ENCODE data around the gene SHC3.

Gene SHC3

DNA sequence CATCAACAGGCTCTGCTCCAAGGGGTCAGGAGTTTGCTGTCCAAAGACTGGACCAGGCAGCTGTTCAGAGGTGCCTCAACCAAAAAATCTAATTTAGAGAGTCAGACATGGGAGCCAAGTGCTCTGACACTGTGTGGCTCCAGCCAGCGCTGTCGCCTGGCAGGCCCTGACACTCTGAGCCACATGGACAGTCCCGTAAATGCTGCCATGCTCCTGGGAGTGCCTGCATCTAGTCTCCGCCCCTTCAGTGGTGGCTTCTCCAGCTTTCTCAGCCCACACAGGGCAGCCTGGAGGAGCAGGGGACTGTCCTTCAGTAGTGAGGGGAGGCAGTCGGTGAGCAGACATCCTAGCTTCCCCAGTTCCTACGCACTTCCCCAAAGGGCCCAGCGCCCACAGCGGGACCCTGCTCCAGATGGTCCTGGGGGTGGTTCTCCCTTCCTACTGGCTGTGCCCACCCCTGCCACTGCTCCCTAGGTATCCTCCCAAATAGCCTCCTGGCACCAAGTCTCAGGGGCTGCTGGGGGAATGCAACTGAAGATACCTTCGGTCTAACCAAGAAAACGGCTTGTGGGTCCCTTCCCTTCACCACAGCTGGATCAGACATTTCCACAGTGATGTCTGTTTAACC is 72.3 kb downstream of the SHC3 start:
- Histone ChIP-seq H3K9me3 (no peaks in the 10 kb centered on the region), H3K27me3 (peaks cover 7% of the 10 kb centered on the region), H3K36me3 (no peaks in the 10 kb centered on the region), H3K4me3 (ENCODE audit: low read depth in 1 of 2, low read length in 1 of 2) (no peak overlapping the region), H3K27ac (no peak overlapping the region), H3K4me1 (ENCODE audit: control insufficient read depth in 1 of 2, insufficient read depth in 1 of 2, low read depth in 1 of 2, low read length in 1 of 2) (no peaks in the 10 kb centered on the region)
- TF ChIP-seq, protein P1, sequence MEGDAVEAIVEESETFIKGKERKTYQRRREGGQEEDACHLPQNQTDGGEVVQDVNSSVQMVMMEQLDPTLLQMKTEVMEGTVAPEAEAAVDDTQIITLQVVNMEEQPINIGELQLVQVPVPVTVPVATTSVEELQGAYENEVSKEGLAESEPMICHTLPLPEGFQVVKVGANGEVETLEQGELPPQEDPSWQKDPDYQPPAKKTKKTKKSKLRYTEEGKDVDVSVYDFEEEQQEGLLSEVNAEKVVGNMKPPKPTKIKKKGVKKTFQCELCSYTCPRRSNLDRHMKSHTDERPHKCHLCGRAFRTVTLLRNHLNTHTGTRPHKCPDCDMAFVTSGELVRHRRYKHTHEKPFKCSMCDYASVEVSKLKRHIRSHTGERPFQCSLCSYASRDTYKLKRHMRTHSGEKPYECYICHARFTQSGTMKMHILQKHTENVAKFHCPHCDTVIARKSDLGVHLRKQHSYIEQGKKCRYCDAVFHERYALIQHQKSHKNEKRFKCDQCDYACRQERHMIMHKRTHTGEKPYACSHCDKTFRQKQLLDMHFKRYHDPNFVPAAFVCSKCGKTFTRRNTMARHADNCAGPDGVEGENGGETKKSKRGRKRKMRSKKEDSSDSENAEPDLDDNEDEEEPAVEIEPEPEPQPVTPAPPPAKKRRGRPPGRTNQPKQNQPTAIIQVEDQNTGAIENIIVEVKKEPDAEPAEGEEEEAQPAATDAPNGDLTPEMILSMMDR (IDR thresholded peaks at IDR 0.05): no peak

DNA sequence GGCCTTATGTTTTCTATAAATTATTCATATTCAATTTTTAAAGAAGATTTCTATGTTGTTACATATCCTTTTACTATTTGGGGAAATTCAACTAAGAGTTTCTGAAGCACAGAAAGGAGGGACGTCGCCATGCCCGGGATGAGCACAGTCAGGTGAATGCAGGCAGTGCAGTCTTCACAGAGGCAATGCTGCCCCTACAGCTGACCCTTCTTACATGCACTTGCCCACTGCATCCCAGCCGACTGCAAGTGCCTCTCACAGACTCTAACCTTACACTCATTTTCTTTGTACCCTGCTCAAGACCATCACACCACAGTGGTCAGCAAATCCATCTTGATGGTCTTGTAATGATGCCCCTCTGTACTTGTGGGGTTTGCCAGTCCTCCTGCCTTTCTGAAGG is 73.8 kb downstream of the SHC3 start:
- no peaks in the 10 kb centered on the region for H3K36me3 ChIP-seq
- H3K4me3 ChIP-seq (ENCODE audit: low read depth in 1 of 2, low read length in 1 of 2): no peak overlapping the region
- TF ChIP-seq, protein P1 (IDR thresholded peaks at IDR 0.05): no peak

DNA sequence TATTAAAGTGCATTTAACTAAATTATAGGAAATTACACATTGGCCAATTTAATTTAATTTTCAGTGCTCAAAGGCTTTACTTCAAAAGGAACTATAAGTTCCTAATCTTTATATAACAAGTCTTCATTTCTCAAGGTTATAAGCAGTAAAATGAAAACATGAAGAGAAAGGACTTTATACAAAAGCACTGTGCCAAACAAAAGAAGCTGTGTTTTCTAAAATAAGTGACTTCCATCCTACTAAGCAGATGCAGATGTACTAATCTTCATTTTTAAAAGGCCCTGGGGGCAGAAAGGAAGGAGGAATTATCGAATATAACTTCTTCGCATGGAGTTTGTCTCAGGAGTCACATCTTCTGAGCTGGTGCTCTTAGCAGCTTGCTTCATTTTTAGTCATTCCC is 81.4 kb downstream of the SHC3 start:
- no peaks in the 10 kb centered on the region for H3K4me1 ChIP-seq (ENCODE audit: control insufficient read depth in 1 of 2, insufficient read depth in 1 of 2, low read depth in 1 of 2, low read length in 1 of 2)
- H3K36me3 ChIP-seq: no peaks in the 10 kb centered on the region
- TF ChIP-seq, protein P1 (IDR thresholded peaks at IDR 0.05): no peak
- no peak overlapping the region for H3K27ac ChIP-seq
- no peaks in the 10 kb centered on the region for H3K9me3 ChIP-seq
- no peak overlapping the region for H3K4me3 ChIP-seq (ENCODE audit: low read depth in 1 of 2, low read length in 1 of 2)
- H3K27me3 ChIP-seq: peaks cover 4% of the 10 kb centered on the region

More for the DNA sequence above, 73.8 kb downstream of the SHC3 start:
- Histone ChIP-seq H3K9me3 (no peaks in the 10 kb centered on the region), H3K4me1 (ENCODE audit: control insufficient read depth in 1 of 2, insufficient read depth in 1 of 2, low read depth in 1 of 2, low read length in 1 of 2) (no peaks in the 10 kb centered on the region), H3K27ac (no peak overlapping the region), H3K27me3 (peaks cover 3% of the 10 kb centered on the region)

DNA sequence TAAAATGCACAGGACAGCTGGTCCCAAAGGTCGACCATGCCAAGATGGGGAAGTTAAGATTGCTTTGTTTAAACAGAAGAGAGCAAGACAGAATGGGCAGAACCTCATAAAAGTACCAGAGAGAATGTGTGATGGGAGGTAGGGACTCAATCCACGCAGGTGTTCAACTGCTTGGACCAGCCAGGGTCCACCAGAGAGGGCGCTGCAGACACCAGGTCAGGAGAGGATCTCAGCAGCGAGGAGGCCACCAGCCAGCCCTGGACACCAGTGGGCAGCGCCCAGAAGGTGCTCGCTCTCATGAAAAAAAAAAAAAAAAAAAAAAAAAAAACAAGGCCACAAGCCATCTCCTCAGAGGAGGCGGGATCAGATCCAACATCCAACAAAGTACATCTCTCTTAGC is 81.8 kb downstream of the SHC3 start:
- TF ChIP-seq, protein P1 (IDR thresholded peaks at IDR 0.05): no peak
- Histone ChIP-seq H3K4me3 (ENCODE audit: low read depth in 1 of 2, low read length in 1 of 2) (no peak overlapping the region), H3K27ac (no peak overlapping the region), H3K9me3 (no peaks in the 10 kb centered on the region), H3K27me3 (peaks cover 4% of the 10 kb centered on the region), H3K4me1 (ENCODE audit: control insufficient read depth in 1 of 2, insufficient read depth in 1 of 2, low read depth in 1 of 2, low read length in 1 of 2) (no peaks in the 10 kb centered on the region), H3K36me3 (no peaks in the 10 kb centered on the region)

DNA sequence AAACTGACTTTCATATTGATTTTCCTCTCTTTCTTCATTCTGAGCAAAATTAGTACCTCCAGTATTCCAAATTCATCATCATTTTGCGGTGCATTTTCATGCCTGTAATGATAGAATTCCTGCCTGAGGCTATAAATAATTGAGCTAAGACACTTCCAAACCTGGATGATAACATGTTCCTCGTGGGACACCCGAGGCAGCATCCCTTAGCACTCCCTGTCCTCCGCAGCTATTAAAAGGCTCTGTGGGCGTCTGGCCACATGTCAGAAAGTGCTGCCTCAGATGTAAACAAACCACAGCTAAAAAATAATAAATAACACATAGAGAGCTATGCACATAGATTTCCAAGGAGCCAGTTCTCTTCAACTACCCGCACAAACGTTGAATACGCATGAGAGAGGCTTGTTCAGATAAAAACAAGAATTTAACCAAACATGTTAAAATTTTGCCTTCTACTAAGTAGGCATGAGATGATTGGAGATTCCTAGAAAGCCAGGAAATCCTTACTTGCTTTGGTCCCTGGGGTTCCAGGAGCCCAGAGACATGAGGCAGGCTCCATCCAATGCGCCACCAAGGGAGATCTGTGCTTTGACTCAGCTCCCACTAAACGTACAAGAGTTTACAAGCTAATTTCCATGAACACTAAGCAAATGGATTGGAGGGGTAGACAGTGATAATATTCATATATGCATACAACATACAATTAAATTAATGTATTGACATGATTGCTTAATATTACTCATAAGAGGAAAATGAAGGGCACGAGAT is 82.7 kb downstream of the SHC3 start:
- Histone ChIP-seq H3K4me1 (ENCODE audit: control insufficient read depth in 1 of 2, insufficient read depth in 1 of 2, low read depth in 1 of 2, low read length in 1 of 2) (no peaks in the 10 kb centered on the region), H3K27ac (no peak overlapping the region), H3K27me3 (peaks cover 4% of the 10 kb centered on the region), H3K36me3 (no peaks in the 10 kb centered on the region), H3K9me3 (no peaks in the 10 kb centered on the region), H3K4me3 (ENCODE audit: low read depth in 1 of 2, low read length in 1 of 2) (no peak overlapping the region)
- TF ChIP-seq, protein P1 (IDR thresholded peaks at IDR 0.05): no peak

Measured in neutrophil (primary cell).